GM18507 (cell line): ENCODE data around the gene RNF126.
"Not testable (repeated sequence)": the region's sequence is repeated elsewhere in the genome, so short reads cannot be mapped to it uniquely, and the experiment has no call there.

Source experiments
- DNase-seq: peaks from one replicate; pipeline ENCODE4 v3.0.0; 2011; ENCODE audit warnings: low read depth; ENCODE audit not compliant: insufficient read length; ENCODE audit errors: extremely low spot score
- FAIRE-seq: peaks from 2 replicates; lab custom pipeline; 2011; peaks lifted over from hg19 to GRCh38; lab: Jason Lieb, UNC

The RNF126 gene

GRCh38 chr19:603779-604178 is 59.2 kb downstream of the RNF126 start:
- not testable (repeated sequence) for DNase-seq, FAIRE-seq

DNA sequence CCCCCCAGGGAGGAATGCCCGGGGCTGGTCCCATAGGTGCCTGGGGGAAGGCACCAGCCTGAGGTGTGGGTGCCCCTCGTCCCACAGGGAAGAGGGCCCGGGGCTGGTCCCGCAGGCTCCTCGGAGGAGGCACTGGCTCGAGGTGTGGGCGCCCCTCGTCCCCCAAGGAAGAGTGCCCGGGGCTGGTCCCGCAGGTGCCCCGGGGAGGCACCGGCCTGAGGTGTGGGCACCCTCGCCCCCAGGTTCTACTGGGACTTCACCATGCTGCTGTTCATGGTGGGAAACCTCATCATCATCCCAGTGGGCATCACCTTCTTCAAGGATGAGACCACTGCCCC is 59.7 kb downstream of the RNF126 start:
- not testable (repeated sequence) for DNase-seq, FAIRE-seq

DNA sequence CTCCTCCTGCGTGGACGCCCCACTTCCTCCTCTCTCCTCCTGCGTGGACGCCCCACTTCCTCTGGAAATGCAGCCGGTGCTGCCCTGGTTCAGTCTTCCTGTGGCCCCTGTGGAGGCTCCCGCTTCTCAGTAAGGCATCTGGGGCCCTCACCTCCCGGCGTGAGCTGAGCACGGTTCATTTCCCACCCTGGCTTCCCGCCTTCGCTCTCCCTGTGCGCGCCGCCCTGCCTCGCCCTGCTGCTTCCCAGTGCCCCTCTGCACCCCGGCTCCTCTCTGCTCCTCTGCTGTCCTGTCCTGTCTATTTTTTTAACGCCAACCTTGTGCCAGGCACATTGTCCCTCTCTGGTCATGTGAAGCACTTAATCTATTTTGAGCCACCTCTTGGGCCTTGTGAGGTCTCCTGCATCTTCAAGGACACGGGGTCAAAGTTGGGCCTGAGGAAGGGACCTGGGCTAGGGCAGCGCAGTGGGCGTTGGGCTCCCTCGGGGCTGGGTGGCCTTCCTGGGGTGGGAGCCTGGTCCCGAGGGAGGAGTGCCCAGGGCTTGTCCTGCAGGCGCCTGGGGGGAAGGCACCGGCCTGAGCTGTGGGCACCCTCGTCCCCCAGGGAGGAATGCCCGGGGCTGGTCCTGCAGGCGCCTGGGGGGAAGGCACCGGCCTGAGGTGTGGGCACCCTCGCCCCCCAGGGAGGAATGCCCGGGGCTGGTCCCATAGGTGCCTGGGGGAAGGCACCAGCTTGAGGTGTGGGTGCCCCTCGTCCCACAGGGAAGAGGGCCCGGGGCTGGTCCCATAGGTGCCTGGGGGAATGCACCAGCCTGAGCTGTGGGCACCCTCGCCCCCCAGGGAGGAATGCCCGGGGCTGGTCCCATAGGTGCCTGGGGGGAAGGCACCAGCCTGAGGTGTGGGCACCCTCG is 60.4 kb downstream of the RNF126 start:
- FAIRE-seq (no peak), DNase-seq (no peak)

- DNase-seq: no peak
- no peak for FAIRE-seq
These were observed 61.2 kb downstream of the RNF126 start for GRCh38 chr19:601790-602189.

DNA sequence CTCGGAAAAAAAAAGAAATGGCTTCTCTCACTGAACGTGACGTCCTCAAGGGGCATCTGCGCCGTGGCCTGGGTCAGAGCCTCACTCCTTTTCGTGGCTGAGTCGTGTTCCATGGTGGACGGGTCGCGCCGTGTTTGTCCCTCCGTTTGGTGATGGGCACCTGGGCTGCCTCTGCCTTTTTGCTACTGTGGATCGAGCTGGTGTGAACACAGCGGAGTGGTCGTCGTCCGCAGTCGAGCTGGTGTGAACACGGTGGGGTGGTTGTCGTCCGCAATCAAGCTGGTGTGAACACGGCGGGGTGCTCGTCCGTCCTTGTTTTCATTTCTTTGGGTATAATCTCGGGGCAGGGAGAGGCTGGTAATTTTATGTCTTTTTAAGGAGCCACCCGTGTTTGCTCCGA is 61.7 kb downstream of the RNF126 start:
- FAIRE-seq (no peak), DNase-seq (no peak)
